GM10248 (cell line): ENCODE measurements around the gene MSH3.

ENCODE experiments used
- CTCF ChIA-PET: fragments of 300-600 bp; sonication (Branson Sonifier 250); formaldehyde crosslinking; extraction: SDS; loops from one replicate; lab custom pipeline; 2021; ENCODE audit warnings: antibody characterized with exemption; lab: Yijun Ruan, JAX
- POLR2A ChIA-PET: fragments of 350-650 bp; sonication (Branson Sonifier 250); formaldehyde crosslinking; extraction: SDS; loops from one replicate; lab custom pipeline; 2020; ENCODE audit warnings: antibody characterized with exemption; lab: Yijun Ruan, JAX
- DNase-seq: peaks from one replicate; pipeline ENCODE4 v3.0.0; 2012; ENCODE audit errors: extremely low spot score
- CTCF ChIP-seq: IDR thresholded peaks from 2 replicates; pipeline ENCODE4 v1.5.1; 2012; ENCODE audit warnings: mild to moderate bottlenecking, low read depth; ENCODE audit errors: extremely low read depth, missing control alignments, control extremely low read depth

Gene MSH3

GRCh38 chr5:80799041-80799440, 144.6 kb downstream of the MSH3 start:
- CTCF ChIA-PET = interaction anchor here (0.6 to 1.8 kb wide), 6 partner anchors 13 to 38 kb away, joined by 3 to 6 read pairs (median 3); no protein-coding TSS in a partner anchor
- TF ChIP-seq CTCF = no peak
- POLR2A ChIA-PET = no interaction called here
- no peak for DNase-seq

GRCh38 chr5:80799573-80799972, 145.1 kb downstream of the MSH3 start:
- no peak for TF ChIP-seq CTCF
- ChIA-PET CTCF (interaction anchor here (0.9 to 1.8 kb wide), 4 partner anchors 19 to 37 kb away, joined by 3 to 6 read pairs (median 3); no protein-coding TSS in a partner anchor), POLR2A (no interaction called here)
- no peak for DNase-seq

- no peak for TF ChIP-seq CTCF
- POLR2A ChIA-PET = no interaction called here
- no peak for DNase-seq
- CTCF ChIA-PET = interaction anchor here (0.8 to 1.1 kb wide), 2 partner anchors 10 to 12 kb away, joined by 3 read pairs; no protein-coding TSS in a partner anchor
Observed at GRCh38 chr5:80804332-80804731, 149.9 kb downstream of the MSH3 start.

- ChIA-PET CTCF (interaction anchor here (1.1 kb wide), 1 partner anchor 9 kb away, joined by 3 read pairs; no protein-coding TSS in a partner anchor), POLR2A (no interaction called here)
- DNase-seq = no peak
- no peak for TF ChIP-seq CTCF
Observed at GRCh38 chr5:80805038-80805437, 150.6 kb downstream of the MSH3 start.

- CTCF ChIA-PET = no interaction called here
- TF ChIP-seq CTCF = no peak
- no peak for DNase-seq
- POLR2A ChIA-PET = no interaction called here
Observed at GRCh38 chr5:80806929-80807328, 152.5 kb downstream of the MSH3 start.

- no peak for DNase-seq
- CTCF ChIA-PET = interaction anchor here (1.3 kb wide), 1 partner anchor 16 kb away, joined by 3 read pairs; no protein-coding TSS in a partner anchor
- TF ChIP-seq CTCF = no peak
- POLR2A ChIA-PET = no interaction called here
Observed at GRCh38 chr5:80809451-80809850, 155.0 kb downstream of the MSH3 start.
